ENCODE data around the gene TRIM24.
"Not testable (repeated sequence)": the region's sequence is repeated elsewhere in the genome, so short reads cannot be mapped to it uniquely, and the experiment has no call there.

TRIM24 gene

DNA sequence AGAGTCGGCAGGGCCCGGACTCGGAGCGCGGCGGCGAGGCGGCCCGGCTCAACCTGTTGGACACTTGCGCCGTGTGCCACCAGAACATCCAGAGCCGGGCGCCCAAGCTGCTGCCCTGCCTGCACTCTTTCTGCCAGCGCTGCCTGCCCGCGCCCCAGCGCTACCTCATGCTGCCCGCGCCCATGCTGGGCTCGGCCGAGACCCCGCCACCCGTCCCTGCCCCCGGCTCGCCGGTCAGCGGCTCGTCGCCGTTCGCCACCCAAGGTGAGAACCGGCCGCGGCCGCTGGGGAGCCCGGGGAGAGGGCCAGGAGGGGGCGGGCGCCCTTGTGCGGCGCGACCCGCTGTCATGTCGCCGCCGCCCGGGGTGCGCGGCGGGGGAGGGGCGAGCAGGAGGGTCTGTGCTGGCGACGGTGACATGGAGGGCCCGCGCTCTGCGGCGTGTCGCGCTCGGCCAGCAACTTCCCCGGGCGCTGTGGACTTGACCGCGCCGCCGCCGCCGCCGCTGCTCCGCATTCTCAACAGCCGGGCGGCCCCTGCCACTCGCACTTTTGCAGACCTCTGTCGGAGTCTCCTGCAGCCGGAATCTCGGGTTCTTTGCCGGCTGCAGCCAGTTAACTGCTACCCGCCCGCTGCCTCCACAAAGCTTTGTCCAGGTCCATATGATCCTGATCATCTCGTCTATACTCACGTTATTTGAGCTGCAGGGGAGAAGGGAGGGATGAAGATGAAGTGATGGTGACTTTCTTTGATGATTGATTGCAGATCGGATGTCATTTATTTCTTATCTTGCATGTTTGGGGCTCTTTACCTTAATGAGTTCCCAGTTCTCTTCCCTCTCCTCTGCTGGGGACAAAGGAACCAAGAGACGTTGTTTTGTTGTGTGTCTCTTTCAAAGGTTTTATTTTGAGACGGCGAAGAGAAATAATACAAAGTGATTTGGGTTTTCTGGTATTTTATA lies 869 bp downstream of the TRIM24 start:
- peak in 1 of 2 donors; percentile 55 for DNase-seq (ENCODE audit: low read depth in 2 of 2)

DNA sequence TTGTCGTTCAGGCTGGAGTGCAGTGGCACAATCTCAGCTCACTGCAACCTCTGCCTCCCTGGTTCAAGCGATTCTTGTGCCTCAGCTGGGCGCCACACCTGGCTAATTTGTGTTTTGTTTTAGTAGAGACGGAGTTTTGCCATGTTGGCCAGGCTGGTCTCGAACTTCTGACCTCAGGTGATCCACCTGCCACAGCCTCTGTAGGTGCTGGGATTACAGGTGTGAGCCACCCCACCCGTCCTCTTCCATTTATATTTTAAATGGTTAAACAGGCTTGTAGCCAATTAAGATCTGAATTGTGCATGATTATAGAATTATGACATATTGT lies 3.2 kb downstream of the TRIM24 start:
- not testable (repeated sequence) for DNase-seq (ENCODE audit: low read depth in 2 of 2)

DNA sequence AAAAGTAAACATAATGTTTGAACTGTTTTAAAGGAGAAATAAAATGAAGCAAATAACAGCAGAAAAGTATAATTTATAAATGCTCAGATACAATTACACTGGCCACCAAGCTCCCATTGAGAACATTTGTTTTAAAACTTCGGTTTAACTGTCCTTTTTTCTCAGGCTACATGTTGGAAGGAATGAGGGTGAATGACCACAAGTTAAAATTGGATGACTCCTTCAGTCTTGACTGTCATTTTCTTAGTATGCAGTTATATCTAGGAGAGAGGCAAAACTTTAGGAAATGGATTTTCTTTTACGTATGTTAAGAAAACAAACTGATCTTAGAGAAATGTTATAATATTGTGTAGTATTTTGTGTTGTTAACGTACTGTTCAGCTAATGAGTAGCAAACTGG lies 5.0 kb downstream of the TRIM24 start:
- DNase-seq (ENCODE audit: low read depth in 2 of 2) = no peak

DNA sequence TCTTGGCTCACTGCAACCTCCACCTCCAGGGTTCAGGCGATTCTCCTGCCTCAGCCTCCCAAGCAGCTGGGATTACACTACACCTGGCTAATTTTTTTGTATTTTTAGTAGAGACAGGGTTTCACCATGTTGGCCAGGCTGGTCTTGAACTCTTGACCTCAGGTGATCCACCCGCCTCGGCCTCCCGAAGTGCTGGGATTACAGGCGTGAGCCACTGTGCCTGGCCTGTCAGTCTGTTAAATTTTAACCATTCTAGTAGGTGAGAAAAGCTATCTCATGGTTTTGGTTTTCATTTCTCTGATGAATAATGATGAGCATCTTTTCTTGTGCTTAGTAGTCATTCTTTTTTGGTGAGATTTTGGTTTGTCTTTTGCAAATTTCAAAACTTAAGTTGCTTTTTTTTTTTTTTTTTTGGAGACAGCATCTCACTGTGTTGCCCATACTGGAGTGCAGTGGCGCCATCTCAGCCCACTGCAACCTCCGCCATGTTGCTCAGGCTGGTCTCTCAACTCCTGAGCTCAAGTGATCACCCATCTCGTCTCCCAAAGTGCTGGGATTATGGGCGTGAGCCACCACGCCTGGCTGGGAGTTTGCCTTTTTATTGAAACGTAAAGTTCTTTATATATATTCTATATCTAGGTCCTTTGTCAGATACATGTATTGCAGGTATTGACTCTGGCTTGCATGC lies 6.2 kb downstream of the TRIM24 start:
- not testable (repeated sequence) for DNase-seq (ENCODE audit: low read depth in 2 of 2)

- no peak for DNase-seq (ENCODE audit: low read depth in 2 of 2)
Measured at GRCh38 chr7:138468244-138469123, 8.4 kb downstream of the TRIM24 start.

- no peak for DNase-seq (ENCODE audit: low read depth in 2 of 2)
Measured at GRCh38 chr7:138470391-138471157, 10.5 kb downstream of the TRIM24 start.

GRCh38 chr7:138472292-138473079 lies 12.4 kb downstream of the TRIM24 start:
- no peak for DNase-seq (ENCODE audit: low read depth in 2 of 2)

DNA sequence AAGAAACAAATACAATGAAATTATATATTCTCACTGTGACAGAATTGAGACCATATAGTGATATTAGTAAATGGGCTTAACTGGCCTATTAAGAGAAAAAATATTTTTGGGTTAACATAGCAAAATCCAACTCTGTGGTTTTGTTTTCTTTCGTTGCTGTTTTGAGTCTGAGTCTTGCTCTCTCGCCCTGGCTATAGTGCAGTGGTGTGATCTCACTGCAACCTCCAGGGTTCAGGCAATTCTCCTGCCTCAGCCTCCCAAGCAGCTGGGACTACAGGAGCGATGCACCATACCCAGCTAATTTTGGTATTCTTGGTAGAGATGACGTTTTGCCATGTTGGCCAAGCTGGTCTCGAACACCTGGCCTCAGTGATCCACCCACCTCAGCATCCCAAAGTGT lies 15.3 kb downstream of the TRIM24 start:
- no peak for DNase-seq (ENCODE audit: low read depth in 2 of 2)

- DNase-seq (ENCODE audit: low read depth in 2 of 2) = no peak
Measured at GRCh38 chr7:138477081-138477578, 17.1 kb downstream of the TRIM24 start.

DNA sequence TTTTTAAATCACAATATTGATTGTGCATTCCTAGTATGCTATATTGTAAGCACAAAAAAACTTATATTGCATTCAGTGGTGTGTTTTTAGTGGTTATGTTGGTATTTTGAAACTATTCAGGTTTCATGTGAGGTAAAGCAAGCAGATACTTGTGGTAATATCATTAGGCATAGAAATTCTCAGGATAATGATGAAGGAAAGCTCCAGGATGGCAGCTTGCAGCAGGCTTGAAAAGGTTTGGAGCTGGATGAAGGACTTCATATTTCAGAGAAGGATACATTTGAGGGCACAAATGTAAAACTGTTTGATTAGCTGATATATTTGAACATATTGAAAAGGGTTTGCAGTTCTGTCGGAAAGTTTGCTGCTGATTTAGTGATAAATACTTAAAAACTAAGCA lies 17.5 kb downstream of the TRIM24 start:
- DNase-seq (ENCODE audit: low read depth in 2 of 2) = no peak

DNA sequence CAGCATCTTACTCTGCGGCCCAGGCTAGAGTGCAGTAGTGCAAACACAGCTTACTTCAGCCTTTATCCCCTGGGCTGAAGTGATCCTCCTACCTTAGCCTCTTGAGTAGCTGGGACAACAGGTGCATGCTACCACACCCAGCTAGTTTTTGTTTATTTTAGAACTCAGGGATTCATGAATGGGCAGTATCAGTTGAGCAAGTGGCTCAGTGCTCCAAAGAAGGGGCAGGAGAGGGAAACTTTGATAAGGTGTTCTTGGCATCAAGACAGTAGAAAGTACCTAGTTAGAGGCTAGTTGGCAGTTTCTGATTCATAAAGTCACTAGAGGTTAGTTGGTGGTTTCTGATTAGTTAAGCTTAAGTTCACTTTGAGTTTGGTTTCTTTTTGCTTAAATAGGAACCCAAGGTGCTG lies 18.4 kb downstream of the TRIM24 start:
- DNase-seq (ENCODE audit: low read depth in 2 of 2) = no peak

DNA sequence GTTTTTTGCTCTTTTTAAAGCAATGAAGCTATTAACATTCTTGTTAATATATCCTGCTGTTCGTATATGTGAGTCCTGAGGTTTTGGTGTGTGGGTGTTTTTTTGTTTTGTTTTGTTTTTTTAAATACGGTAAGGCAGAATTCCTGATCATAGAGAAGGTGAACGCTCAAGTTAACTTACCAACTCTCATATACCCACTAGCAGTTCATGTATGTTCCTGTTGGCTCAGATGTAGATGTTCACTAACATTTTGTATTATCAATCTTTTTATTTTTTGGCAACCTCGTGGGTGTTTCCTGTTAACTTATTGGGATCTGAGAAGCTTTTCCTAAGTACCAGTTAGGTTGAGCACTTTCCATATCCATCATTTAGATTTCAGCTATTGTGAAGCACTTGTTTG lies 20.5 kb downstream of the TRIM24 start:
- DNase-seq (ENCODE audit: low read depth in 2 of 2) = no peak

GRCh38 chr7:138481447-138482380 lies 21.7 kb downstream of the TRIM24 start:
- no peak for DNase-seq (ENCODE audit: low read depth in 2 of 2)

GRCh38 chr7:138483531-138483930 lies 23.5 kb downstream of the TRIM24 start:
- no peak for DNase-seq (ENCODE audit: low read depth in 2 of 2)

DNA sequence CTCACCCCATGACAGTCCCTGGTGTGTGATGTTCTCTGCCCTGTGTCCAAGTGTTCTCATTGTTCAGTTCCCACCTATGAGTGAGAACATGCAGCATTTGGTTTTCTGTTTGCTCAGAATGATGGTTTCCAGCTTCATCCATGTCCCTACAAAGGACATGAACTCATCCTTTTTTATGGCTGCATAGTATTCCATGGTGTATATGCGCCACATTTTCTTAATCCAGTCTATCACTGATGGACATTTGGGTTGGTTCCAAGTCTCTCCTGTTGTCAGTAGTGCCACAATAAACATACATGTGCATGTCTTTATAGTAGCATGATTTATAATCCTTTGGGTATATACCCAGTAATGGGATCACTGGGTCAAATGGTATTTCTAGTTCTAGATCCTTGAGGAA lies 25.4 kb downstream of the TRIM24 start:
- not testable (repeated sequence) for DNase-seq (ENCODE audit: low read depth in 2 of 2)

- DNase-seq (ENCODE audit: low read depth in 2 of 2) = not testable (repeated sequence)
Measured at GRCh38 chr7:138489139-138489538, 29.1 kb downstream of the TRIM24 start.

DNA sequence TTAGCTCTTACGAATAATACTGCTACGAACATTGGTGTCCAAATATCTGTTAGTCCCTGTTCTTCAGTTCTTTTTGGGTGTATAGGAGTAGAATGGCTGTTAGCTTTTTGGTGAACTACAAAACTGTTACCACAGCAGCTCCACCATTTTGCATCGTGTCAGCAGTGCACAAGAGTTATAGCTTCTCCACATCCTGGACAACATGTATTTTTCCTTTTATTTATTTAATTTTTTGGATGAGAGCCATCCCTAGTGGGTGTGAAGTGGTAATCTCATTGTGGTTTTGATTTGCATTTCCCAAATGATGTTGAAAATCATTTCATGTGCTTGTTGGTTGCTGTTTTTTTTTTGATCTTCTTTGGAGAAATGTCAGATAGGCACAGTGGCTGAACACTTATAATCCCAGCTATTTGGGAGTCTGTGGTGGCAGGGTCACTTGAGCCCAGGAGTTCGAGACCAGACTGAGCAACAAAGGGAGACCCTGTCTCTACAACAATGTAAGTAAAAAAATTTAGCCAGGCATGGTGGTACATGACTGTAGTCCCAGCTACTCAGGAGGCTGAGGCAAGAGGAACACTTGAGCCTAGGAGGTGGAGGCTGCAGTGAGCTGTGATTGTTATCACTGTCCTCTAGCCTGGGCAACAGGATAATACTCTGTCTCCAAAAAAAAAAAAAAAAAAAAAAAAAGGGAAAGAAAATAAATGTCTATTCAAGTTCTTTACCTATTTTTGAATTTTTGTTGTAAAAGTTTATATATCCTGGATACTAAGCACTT lies 31.7 kb downstream of the TRIM24 start:
- no peak for DNase-seq (ENCODE audit: low read depth in 2 of 2)

DNA sequence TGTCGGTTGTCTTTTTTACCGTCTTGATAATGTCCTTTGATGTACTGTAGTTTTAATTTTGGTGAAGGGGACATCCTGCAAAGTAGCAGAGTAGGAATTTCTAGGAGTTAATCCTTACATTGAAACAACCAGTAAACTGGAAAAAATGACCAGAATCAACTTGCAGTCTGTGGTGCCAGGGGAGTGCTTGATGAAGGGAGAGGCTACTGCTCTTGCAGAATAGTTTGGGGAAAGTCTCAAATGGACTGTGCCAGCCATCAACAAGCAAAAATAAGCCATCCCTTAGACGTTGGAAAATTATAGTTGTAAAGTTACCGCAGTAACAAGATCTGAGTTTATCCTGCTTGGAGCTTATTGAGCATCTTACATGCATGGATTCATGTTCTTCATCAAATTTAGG lies 32.4 kb downstream of the TRIM24 start:
- DNase-seq (ENCODE audit: low read depth in 2 of 2) = no peak

Measured in stimulated activated CD8-positive, alpha-beta memory T cell treated with anti-CD3 and anti-CD28 coated beads, Interleukin-7, amount 100 ng/mL, for 4 hours (primary cell).